Measurements from ENCODE around the gene GPATCH1.

GRCh38 chr19:33168528-33168927, 87.5 kb downstream of the GPATCH1 start:
- TF ChIP-seq TAF1 (conservative IDR thresholded peaks at IDR 0.05) (no peak), CTCF (IDR thresholded peaks at IDR 0.05; ENCODE audit: low read depth, low read length, missing input control) (no peak), SP1 (IDR thresholded peaks at IDR 0.05) (no peak), YY1 (IDR thresholded peaks at IDR 0.05) (no peak), ZBTB33 (IDR thresholded peaks at IDR 0.05) (no peak), MAX (IDR thresholded peaks at IDR 0.05) (no peak)
